ENCODE measurements around the gene ANKS1B.

GRCh38 chr12:98918176-98918863 lies 1066.4 kb downstream of the ANKS1B start:
- TF ChIP-seq CTCF (IDR thresholded peaks at IDR 0.05) (no peak), POLR2AphosphoS5 (IDR thresholded peaks at IDR 0.05; ENCODE audit: low read depth, low read length) (no peak)
